ENCODE data around the gene ATP11A. TPM values are rescaled to one million over a fixed set of nuclear protein-coding genes. Genes with fewer than 3 reads are reported as not detected.
"Not testable (repeated sequence)": the region's sequence is repeated elsewhere in the genome, so short reads cannot be mapped to it uniquely, and the experiment has no call there.

The ATP11A gene
- total RNA-seq, 1 experiment from 2014 or later, result 4.5 TPM

GRCh38 chr13:112800057-112800456, 110.2 kb downstream of the ATP11A start:
- DNase-seq (ENCODE audit: low spot score), result no peak
- in situ Hi-C loops (cut with HindIII; ENCODE audit: low sequenced_read_pairs), result no loop called here

GRCh38 chr13:112800807-112801206, 111.0 kb downstream of the ATP11A start:
- DNase-seq (ENCODE audit: low spot score); in situ Hi-C loops (cut with HindIII; ENCODE audit: low sequenced_read_pairs): not testable (repeated sequence)

- in situ Hi-C loops (cut with HindIII; ENCODE audit: low sequenced_read_pairs), result no loop called here
- no peak for DNase-seq (ENCODE audit: low spot score)
Observed at GRCh38 chr13:112802802-112803195, 113.0 kb downstream of the ATP11A start.

- DNase-seq (ENCODE audit: low spot score), result no peak
- in situ Hi-C loops (cut with HindIII; ENCODE audit: low sequenced_read_pairs), result no loop called here
Observed at GRCh38 chr13:112803422-112803821, 113.6 kb downstream of the ATP11A start.

- in situ Hi-C loops (cut with HindIII; ENCODE audit: low sequenced_read_pairs), result no loop called here
- no peak for DNase-seq (ENCODE audit: low spot score)
Observed at GRCh38 chr13:112804374-112804773, 114.5 kb downstream of the ATP11A start.

- DNase-seq (ENCODE audit: low spot score), result no peak
- in situ Hi-C loops (cut with HindIII; ENCODE audit: low sequenced_read_pairs), result no loop called here
Observed at GRCh38 chr13:112806739-112807652, 117.2 kb downstream of the ATP11A start.

- in situ Hi-C loops (cut with HindIII; ENCODE audit: low sequenced_read_pairs), result no loop called here
- no peak for DNase-seq (ENCODE audit: low spot score)
Observed at GRCh38 chr13:112807653-112808376, 118.0 kb downstream of the ATP11A start.

- no peak for DNase-seq (ENCODE audit: low spot score)
- in situ Hi-C loops (cut with HindIII; ENCODE audit: low sequenced_read_pairs), result no loop called here
Observed at GRCh38 chr13:112808377-112809140, 118.7 kb downstream of the ATP11A start.

GRCh38 chr13:112809332-112810315, 119.8 kb downstream of the ATP11A start:
- no peak for DNase-seq (ENCODE audit: low spot score)
- in situ Hi-C loops (cut with HindIII; ENCODE audit: low sequenced_read_pairs), result no loop called here

GRCh38 chr13:112810608-112811007, 120.8 kb downstream of the ATP11A start:
- DNase-seq (ENCODE audit: low spot score), result no peak

GRCh38 chr13:112812306-112813055, 122.6 kb downstream of the ATP11A start:
- peak; percentile 35 for DNase-seq (ENCODE audit: low spot score)
- in situ Hi-C loops (cut with HindIII; ENCODE audit: low sequenced_read_pairs), result no loop called here

More at GRCh38 chr13:112810608-112811007, 120.8 kb downstream of the ATP11A start:
- in situ Hi-C loops (cut with HindIII; ENCODE audit: low sequenced_read_pairs), result no loop called here

- in situ Hi-C loops (cut with HindIII; ENCODE audit: low sequenced_read_pairs), result no loop called here
- DNase-seq (ENCODE audit: low spot score), result no peak
Observed at GRCh38 chr13:112813552-112813951, 123.7 kb downstream of the ATP11A start.

- DNase-seq (ENCODE audit: low spot score), result no peak
- in situ Hi-C loops (cut with HindIII; ENCODE audit: low sequenced_read_pairs), result no loop called here
Observed at GRCh38 chr13:112814905-112815585, 125.2 kb downstream of the ATP11A start.

- in situ Hi-C loops (cut with HindIII; ENCODE audit: low sequenced_read_pairs), result no loop called here
- DNase-seq (ENCODE audit: low spot score), result no peak
Observed at GRCh38 chr13:112815871-112816270, 126.0 kb downstream of the ATP11A start.

GRCh38 chr13:112818040-112818697, 128.3 kb downstream of the ATP11A start:
- in situ Hi-C loops (cut with HindIII; ENCODE audit: low sequenced_read_pairs), result no loop called here
- DNase-seq (ENCODE audit: low spot score), result no peak

GRCh38 chr13:112818698-112819045, 128.8 kb downstream of the ATP11A start:
- in situ Hi-C loops (cut with HindIII; ENCODE audit: low sequenced_read_pairs), result no loop called here
- DNase-seq (ENCODE audit: low spot score), result no peak

GRCh38 chr13:112819111-112819510, 129.3 kb downstream of the ATP11A start:
- DNase-seq (ENCODE audit: low spot score), result no peak
- in situ Hi-C loops (cut with HindIII; ENCODE audit: low sequenced_read_pairs), result no loop called here

All from G401 (cell line).